HG03439 (cell line): Measurements from ENCODE around the gene FOXD4L3.
"Not testable (repeated sequence)": the region's sequence is repeated elsewhere in the genome, so short reads cannot be mapped to it uniquely, and the experiment has no call there.

ENCODE experiments used
- ATAC-seq: cut with Tn5 transposase; IDR thresholded peaks from one replicate; pipeline ENCODE4 v1.9.1; 2021; ENCODE audit warnings: mild to moderate bottlenecking, moderate library complexity; ENCODE audit not compliant: unreplicated experiment

Gene FOXD4L3

DNA sequence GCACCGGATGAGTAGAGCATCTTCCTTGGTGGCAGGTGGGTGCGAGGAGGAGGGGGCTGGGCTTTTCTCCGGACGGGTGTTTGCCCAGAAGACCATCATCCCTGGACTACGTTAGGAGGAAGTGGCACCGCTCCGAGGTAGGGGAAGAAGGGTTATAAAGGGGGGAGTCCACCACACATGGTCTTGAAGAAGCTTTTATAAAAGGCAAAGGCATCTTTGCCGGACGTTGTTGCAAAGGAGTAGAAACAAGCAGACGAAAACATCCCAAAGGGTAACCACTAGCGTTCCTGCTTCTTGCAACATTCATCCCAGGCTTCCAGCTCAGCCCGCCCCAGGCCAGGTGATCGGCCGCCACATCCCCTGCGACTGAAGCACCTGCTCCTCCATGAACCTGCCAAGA is at the start of gene FOXD4L3:
TSS of gene FOXD4L3 (plus strand) at position 301 of the 400 bp plus-strand sequence. CDS start at position 386, 85 bp downstream.
- not testable (repeated sequence) for ATAC-seq

DNA sequence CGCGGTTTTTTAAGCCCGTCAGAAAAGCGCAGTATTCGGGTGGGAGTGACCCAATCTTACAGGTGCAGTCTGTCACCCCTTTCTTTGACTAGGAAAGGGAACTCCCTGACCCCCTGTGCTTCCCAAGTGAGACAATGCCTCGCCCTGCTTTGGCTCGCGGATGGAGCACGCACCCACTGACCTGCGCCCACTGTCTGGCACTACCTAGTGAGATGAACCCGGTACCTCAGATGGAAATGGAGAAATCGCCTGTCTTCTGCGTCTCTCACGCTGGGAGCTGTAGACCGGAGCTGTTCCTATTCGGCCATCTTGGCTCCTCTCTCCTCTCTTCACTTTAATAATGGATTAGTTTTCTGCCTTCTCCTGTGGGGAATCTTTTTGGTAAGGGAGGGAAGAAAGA is 21.6 kb upstream of the FOXD4L3 start:
- not testable (repeated sequence) for ATAC-seq

DNA sequence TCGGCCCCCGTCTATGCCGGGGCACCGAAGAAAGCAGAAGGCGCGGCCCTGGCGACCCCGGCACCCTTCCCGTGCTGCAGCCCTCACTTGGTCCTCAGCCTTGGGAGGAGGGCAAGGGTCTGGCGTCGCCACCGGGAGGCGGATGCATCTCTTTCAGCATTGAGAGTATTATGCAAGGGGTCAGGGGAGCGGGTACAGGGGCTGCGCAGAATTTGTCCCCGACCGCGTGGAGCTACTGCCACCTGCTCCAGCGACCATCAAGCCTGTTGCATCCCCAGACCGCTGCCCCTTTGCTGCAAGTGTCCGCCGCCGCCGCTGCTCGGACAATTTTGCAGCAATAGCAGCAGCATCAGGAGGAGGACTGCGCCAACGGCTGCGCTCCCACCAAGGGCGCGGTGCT is 1.1 kb downstream of the FOXD4L3 start:
- not testable (repeated sequence) for ATAC-seq

DNA sequence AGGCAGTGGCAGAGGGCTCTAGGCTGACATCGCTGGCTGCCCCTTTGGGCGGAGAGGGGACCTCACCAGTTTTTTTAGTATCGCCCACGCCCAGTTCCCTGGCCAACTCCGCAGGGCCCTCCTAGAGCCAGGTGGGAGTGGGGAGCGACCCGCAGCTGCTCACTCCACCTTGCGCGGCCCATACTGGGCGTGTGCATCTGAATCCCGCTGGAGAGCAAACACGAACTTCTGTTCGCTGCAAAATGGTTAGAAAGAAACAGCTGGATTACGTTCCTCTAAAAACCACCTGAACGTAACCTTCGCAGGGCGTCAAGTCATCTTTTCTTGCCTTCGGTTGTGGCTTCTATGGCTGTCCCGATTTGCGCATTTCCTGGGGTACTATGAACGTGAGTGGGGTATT is 1.5 kb downstream of the FOXD4L3 start:
- ATAC-seq = not testable (repeated sequence)

DNA sequence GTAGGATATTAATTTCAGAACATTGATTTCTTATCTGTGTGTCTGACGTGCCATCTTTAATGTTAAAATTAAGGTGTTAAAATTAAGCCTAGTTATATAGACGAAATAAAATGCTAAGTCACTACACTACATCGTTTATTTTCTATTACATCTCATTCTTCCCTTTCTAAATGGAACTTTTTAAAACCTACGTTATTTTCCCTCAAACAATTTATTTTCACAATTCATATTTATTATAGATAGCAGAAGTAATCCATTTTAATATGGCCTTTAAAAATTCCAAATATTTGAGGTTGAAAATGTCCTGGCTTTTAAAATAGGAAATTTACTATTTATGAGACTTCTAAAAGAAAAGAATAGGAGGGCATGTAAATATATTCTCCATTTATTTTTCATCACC is 2.1 kb downstream of the FOXD4L3 start:
- not testable (repeated sequence) for ATAC-seq

DNA sequence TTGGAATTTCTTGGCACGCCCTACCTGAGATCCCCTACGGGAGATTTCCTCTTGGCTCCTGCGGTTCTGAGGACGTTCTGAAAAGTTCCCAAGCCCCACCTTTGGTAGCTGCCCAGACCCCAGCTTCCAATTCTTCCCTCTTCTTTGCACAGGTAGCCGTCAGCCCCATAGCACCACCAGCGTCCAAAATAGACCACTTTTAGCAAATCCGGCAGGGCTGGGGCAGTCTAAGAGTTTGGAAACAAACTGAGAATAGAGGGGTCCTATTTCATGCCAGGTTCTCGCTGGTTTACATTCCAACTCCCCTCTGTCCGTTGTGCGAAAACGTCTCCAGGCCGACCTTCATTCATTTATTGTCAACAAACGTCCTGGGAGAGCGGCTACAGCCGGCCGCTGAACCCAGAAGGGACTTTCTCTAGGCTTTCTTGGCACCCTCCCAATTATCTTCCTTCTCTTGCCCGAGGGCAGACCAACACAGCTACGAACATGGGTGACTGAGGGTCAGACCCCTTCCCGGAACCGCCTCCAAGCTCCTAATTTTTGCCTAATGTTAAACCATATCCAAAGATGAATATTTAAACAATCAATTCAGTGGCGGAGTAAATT is 3.1 kb downstream of the FOXD4L3 start:
- ATAC-seq = not testable (repeated sequence)

DNA sequence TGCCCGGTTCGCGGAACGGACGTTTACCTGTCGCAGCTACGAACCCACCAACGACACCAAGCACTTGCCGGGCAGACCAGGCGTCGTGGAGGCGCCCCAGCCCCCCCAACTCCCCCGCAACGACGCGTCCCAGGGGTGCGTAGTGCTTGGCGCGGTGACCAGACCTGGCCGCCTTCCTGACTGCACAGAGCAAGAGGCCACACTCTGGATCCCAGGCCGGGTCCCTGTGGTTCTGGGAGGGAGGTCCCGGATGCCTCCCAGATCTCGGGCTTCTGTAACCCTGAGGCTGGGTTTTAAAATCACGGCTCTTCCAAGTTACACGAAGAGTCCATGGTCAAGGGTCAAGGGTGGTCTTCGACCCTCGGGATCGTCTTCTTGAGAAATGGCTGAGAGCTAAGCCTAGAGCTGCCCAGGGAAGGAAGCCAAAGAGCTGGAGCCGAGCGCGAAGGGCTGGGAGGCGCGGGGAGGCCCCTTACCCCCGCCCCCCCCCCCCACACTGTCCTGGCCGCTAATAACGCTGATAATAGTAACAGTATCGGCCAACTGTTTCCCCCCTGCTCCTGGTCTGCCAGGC is 3.8 kb downstream of the FOXD4L3 start:
- not testable (repeated sequence) for ATAC-seq

DNA sequence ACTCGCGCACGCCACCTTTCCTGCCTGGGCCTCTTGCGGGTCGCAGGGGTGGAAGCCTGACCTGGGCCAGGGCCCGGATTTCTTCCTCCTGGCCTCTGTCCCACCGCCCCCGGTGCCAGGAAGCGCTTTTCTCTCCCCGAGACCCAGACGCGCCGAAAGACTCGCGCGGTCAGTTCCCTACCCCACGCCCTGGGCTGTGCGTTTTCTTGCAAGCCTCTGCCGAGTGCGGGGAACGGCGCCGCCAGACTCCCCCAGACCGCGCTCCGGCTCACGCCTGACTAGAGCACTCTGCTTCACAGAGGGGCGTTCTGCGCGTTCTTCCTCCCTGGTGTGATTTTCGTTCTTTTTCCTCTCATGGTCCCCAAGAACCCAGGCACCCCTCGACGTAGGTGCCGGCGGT is 4.5 kb downstream of the FOXD4L3 start:
- ATAC-seq = not testable (repeated sequence)

DNA sequence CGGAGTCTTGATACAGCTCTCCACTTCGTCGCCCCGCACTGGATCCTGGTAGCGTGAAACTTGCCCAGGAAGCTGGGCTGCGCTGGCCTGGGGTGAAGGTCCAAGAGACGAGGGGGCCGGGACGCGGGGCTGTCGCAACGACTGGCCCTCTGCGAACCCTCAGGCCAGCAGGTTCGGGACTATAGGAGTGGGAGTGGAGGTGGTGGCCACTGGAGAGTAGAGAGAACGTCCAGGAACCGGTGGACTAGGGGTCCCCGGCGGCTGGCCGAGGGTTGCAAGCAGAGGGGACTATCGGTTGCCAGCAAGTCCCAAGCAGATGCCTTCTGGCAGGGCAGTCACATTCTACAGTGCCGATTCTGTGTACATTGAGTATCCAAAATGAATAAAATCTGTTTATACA is 5.0 kb downstream of the FOXD4L3 start:
- ATAC-seq = not testable (repeated sequence)

DNA sequence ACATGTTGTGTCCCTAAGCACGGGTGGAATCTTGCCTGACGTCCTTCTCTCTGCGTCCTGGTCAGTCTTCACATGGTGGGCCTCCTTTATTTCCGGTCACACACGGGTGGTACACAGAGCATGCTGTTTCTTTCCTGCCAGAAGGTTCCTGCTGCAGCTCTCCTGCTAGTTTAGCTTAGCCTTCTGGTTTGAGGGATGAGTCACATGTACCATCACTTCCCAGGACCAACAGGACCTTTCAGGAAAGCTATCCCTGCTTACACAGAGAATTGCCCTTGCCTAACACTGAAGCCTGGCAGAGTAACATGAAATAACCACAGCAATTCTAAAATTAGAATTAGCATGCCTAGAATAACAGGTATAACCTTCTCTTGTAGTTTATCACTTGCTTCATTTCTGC is 8.5 kb downstream of the FOXD4L3 start:
- ATAC-seq = not testable (repeated sequence)

DNA sequence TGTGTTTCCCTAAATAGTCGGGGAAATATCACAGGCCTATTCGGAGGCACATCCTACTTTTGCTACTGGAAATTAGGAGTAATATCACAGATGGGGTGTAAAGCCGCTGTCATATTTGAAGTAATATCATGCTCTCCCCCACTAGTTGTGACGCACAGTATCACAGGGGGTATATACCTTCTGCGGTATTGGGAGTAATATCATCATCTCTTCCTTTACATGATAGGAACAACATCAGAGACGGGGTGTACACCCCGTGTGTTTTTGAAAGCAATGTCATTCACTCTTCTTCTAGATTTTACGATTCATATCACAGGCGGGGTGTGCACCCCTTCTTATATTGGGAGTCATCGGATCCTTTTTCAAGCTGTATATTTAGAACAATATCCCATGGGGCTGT is 15.5 kb downstream of the FOXD4L3 start:
- not testable (repeated sequence) for ATAC-seq

DNA sequence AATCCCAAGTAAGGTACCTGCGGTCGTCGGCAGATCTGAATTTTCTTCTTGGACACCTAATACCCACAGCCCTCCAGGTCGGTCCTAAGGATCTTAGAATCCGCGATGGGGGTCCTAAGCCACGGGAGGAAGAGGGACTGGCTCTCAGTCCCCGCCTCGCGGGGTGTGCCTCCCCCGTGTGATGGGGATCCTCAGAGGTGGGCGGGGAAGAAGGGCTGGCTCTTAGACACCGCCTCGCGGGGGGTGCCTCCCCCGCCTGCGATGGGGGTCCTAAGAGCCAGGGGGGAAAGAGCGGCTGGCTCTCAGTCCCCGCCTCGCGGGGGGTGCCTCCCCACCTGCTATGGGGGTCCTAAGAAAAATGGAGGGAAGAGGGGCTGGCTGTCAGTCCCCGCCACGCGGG is 21.1 kb downstream of the FOXD4L3 start:
- not testable (repeated sequence) for ATAC-seq

DNA sequence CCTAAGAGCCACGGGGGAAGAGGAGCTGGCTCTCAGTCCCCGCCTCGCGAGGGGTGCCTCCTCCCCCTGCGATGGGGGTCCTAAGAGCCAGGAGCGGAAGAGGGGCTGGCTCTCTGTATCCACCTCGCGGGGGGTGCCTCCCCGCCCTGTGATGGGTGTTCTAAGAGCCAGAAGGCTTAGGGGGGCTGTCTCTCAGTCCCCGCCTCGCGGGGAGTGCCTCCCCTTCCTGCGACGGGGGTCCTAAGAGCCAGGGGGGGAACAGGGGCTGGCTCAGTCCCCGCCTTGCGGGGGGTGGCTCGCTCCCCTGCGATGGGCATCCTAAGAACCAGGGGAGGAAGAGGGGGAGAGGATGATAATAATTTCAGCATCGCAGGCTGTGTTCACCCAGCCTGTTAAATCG is 21.9 kb downstream of the FOXD4L3 start:
- not testable (repeated sequence) for ATAC-seq

DNA sequence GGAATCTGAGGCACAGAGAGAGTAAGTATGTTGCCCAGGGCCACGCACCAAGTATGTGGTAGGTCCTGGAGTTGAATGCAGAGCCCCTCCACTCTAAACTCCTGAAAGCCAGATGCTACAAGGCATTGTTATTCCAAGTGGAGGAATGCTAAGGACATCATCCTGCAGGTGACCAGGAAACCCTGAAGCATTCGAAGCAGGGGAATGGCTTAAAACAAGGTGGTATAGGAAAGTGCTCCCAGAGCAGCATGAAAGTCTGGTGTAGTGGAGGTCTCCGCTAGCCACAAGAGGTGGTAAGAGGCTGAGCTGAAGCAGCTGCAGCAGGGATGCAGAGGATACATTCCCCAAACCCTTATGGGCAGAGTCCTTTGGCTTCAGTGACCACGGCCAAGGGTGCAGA is 26.4 kb downstream of the FOXD4L3 start:
- ATAC-seq = not testable (repeated sequence)

DNA sequence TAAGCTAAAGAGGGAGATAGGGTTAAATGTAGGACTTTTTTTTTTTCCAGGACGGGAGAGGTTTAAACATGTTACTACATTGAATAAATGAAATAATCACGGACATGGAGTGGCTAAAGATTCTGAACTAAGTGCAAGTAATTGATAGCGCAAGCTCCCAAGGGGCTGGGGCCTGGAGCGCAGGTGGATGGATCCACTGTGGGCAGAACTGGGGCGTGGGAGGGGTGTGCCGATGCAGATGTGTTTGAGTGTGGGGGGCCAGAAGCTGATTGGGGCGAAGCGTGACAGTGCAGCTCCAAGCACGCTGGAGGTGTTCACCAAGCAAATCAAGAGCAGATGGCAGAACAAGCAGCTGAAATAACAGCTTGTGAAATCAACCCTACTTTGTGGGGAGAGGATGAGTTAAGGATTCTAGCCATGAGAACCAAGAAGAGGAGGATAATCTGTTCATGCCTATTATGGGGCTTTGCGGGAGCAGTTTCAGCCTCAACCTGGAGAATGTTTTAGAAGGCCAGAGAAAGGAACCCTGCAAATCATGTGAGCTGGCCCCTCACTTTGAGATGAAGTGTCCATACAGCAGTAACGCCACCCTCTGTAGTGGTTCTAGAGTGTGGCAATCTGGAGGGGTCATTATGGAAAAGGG is 28.0 kb downstream of the FOXD4L3 start:
- ATAC-seq = not testable (repeated sequence)

DNA sequence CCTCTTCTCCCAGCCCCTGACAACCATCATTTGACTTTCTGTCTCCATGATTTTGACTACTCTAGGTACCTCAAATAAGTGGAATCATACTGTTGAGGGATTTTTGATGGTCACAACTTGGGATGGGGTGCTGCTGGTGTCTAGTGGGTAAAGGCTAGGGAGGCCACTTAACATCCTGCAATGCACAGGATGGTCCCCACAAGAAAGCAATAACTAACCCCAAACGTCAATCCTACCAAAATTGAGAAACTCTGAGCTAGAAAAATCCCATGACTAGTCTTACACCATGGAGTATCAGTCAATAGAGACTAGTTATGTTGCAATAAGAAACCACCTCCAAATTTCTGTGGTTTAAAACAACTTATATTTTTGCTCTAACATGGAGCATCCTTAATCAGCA is 29.5 kb downstream of the FOXD4L3 start:
- ATAC-seq = not testable (repeated sequence)

DNA sequence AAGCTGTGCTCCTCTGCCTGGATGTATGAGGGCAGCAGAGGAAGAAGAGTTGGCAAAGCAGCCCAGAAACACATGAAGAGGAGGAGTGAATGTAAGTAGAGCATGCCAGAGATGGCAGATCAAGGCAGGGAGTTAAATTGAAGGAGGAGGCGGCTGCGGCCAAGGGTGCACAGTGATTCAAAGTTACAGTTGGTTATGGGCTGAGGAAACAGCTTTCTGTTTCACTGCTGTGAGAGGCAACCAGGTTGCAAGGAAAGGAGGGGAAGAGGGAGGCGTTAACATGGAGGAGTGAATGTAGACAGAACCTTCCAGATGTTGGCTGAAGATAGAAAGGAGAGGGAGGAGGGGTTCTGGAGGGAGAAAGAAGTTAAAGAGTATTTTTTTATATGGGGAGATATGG is 33.3 kb downstream of the FOXD4L3 start:
- not testable (repeated sequence) for ATAC-seq

DNA sequence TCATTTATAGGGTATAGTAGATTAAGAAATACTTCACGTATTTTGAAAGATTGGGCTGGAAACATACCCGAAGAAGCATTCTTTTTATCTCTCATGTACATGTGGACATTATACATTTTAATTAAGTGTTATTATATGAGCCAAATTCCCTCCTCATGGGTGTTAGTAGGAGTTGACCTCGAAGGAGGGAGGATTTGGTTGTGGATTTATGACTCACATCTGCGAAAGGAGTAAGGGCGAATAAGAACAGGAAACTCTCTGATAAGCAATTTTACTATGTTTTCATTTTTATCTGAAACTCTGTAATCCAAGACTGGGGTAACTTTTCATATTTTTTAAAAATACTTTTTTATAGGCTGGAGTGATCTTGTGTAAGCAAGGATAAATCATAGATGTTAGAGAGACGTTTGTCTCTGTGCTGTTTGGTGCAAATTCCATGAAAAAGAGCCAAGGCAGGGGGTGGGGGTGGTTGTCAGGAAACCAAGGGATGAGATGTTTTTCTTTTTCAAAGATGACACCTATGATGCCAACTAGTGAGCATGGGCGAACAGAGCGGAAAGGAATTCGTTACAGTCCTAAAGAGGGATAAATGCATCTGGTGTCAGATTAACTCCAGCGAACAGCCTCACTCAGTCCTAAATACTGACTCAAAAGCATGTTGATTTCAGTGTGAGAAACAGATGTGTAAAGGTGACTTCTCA is 34.1 kb downstream of the FOXD4L3 start:
- not testable (repeated sequence) for ATAC-seq

DNA sequence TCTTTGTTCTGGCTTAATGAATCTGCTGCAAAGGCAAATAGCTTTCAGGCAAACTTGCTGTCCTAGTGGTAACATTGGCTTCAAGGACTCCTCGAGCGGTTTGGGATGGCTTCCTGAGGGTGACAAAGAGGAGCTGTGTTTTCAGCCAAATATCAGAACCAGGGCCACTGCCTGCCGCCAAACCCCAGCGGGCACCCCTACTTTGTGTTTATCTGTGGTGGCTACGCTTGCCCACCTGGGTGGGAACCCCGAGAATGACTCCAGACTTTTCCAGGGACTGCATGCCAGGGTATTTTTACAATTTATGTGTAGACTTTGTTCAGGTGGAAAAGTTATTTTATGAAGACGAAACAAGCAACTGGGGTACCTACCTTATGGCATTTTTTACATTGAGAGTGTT is 35.3 kb downstream of the FOXD4L3 start:
- ATAC-seq = not testable (repeated sequence)

DNA sequence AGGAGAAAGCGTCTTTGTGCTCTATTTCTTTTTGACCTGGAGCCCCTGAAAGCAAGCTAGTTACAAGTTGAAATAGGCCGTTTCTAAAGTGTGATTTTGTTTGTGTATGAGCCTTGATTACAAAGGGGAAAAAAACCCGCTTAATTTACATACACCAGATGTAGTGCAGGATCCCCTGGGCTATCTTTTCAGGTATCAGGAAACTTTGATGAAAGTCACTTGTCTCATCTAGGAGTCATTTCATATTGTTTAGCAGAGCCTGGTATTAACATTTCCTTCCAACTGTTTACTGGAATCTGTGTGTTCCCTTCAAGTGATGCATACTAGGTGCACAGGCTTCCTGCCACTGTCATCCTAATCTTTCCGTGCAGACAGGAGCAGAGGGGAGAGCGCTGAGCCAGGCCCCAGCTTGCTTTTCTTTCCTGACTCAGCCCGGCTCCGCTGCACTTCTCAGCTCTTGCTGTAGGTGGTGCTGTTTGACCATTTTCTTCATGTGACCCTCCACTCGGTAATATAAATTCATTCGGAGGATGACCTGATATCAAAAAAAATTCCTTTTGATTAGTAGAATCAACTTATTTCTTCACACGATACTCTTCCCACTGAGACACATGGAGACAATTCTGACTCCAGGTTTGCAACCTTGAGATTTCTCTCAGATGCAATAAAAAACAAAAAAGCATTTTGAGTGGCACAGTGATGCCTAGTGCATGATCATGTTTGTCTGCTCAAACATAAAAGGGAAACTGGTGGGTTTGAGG is 39.8 kb downstream of the FOXD4L3 start:
- peak; percentile 83 for ATAC-seq

DNA sequence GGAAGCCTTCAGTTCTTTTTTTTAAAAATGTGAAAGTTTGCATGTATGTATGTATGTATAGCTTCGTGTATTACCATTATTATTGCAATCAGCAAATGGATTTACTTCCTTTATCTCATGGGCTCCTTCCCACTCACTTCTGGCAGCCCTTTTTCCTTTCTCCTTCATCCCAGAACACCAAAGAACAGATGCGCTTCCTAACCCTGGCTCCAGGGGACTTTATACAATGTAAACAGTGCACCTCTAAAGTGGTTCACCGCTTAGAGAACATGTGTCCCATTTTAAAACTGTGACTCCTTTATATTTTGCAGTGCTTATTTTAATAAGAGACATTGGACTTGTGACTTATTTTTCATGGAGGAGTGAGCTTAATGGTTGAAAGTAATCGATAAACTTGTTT is 40.6 kb downstream of the FOXD4L3 start:
- not testable (repeated sequence) for ATAC-seq
